Coronary artery (tissue), 2 donors: ENCODE data around the gene GTF2A1.

ENCODE experiments used
- DNase-seq: peaks from one replicate; pipeline ENCODE4 v3.0.0-alpha.2; 2017; ENCODE audit warnings: low spot score
- H3K27ac ChIP-seq, 2 donors: fragments of 200-600 bp; sonication (generic); one replicate each; pipeline ENCODE4 v1.5.1; 2016 to 2019
- H3K4me3 ChIP-seq: fragments of 200-600 bp; sonication (generic); 2 replicates; pipeline ENCODE4 v1.5.1; 2016; ENCODE audit warnings: mild to moderate bottlenecking, moderate library complexity
- CTCF ChIP-seq: fragments of 200-600 bp; sonication (generic); IDR thresholded peaks from one replicate; pipeline ENCODE4 v1.5.1; 2019; ENCODE audit warnings: antibody characterized with exemption

Gene GTF2A1

DNA sequence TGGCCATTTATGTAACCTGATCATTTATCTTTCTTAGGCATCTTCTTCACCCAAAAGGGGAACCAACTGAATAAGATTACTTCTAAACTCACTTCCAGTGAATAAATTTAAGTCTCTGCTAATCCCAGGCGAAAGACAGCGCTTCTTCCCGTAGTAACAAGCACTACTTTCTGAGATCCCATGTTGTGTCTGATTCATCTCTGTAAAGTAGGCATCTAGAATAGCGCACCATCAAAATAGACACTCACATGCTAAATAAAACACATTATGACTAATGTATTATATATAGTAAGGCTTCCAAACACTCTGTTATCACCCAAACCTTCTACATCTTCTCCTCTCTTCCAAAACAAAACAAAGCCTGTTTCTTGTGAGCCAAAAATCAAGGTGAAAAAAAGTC is 15.1 kb downstream of the GTF2A1 start:
- Histone ChIP-seq H3K4me3 (no peak overlapping the region), H3K27ac (no peak overlapping the region)
- DNase-seq, result no peak
- no peak for TF ChIP-seq CTCF

- no peak overlapping the region for H3K27ac ChIP-seq
- DNase-seq, result no peak
- H3K4me3 ChIP-seq, result no peak overlapping the region
- no peak for TF ChIP-seq CTCF
Observed at GRCh38 chr14:81200054-81200453, 20.7 kb downstream of the GTF2A1 start.

GRCh38 chr14:81199084-81199483 is 21.7 kb downstream of the GTF2A1 start:
- Histone ChIP-seq H3K27ac (no peak overlapping the region), H3K4me3 (no peak overlapping the region)
- TF ChIP-seq CTCF, result no peak
- no peak for DNase-seq

DNA sequence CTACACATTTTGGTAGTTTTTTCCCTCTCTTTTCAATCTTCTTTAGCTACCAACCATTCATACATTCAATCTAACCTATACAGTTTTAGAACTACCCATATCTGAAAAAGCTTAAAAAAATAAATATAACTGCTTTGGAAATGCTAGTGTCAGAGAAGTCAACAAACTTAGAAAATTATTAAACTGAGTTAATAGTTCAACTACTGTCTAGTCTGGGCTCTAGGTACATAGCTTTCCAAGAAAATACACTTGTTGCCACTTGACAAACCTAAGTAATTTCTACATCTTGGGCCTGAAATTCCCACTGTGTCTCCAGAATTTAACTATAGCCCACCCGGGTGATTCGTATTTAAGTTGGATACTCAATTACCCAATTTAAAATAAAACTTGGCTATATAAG is 22.1 kb downstream of the GTF2A1 start:
- DNase-seq, result no peak
- H3K4me3 ChIP-seq, result no peak overlapping the region
- no peak overlapping the region for H3K27ac ChIP-seq
- TF ChIP-seq CTCF, result no peak

DNA sequence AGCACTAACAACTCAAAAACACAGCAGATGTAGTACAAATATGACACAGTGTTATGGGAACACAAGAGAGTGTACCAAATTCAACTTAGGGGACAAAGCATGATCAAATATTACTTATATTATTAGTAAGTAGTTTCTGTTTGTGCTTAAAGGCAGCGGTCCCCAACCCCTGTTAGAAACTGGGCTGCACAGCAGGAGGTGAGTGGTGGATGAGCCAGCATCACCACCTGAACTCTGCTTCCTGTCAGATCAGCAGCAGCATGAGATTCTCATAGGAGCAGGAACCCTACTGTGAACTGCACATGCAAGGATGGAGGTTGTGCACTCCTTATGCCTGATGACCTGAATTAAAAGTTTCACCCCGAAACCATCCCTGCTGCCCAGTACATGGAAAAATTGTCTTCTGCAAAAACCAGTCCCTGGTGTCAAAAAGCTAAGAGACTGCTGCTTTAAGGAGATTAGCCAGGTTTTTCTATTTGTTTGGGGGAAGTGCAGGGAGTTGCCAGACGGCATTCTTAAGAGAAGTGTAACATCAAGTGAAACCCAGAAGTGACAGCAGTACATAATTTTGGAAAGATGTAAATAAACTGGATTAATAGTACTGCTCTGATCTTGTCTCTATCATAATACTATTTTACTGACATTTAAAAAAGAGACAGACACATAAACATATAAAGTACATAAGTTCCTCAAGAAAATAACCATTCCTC is 26.7 kb downstream of the GTF2A1 start:
- Histone ChIP-seq H3K4me3 (no peak overlapping the region), H3K27ac (no peak overlapping the region)
- TF ChIP-seq CTCF, result no peak
- DNase-seq, result no peak

DNA sequence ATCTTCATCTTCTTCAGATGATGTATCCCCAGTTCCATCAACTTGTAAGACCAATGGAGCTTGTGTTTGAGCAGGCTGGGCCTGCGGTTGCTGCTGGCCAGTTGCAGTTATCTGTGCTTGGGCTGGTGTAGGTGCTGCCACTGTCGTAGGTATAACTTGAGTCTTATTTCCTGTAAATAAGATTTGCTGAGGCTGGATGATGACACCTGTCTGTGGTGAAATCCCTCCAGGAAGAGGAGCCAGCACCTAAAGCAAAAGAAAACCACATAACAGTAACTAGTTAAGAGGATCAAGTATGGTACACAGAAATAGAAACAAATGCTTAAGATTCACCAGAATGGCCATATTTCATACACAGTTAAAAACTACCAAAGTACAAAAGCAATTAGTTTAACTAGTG is 28.2 kb downstream of the GTF2A1 start:
- DNase-seq, result no peak
- no peak for TF ChIP-seq CTCF
- Histone ChIP-seq H3K27ac (no peak overlapping the region), H3K4me3 (no peak overlapping the region)

- DNase-seq, result no peak
- no peak overlapping the region for H3K27ac ChIP-seq
- H3K4me3 ChIP-seq, result no peak overlapping the region
- no peak for TF ChIP-seq CTCF
Observed at GRCh38 chr14:81187832-81188522, 32.8 kb downstream of the GTF2A1 start.
